GM20000 (cell line): Measurements from ENCODE around the gene STK36.

Source experiments
- DNase-seq: peaks from one replicate; pipeline ENCODE4 v3.0.0; 2012; ENCODE audit warnings: low spot score
- TF ChIP-seq, protein P1 (sequence below): IDR thresholded peaks from 2 replicates; pipeline ENCODE4 v1.5.1; 2012; ENCODE audit warnings: mild to moderate bottlenecking, control low read depth; ENCODE audit errors: extremely low read depth, missing control alignments

The STK36 gene

GRCh38 chr2:218638372-218638771, 33.5 kb upstream of the STK36 start:
- TF ChIP-seq, protein P1, sequence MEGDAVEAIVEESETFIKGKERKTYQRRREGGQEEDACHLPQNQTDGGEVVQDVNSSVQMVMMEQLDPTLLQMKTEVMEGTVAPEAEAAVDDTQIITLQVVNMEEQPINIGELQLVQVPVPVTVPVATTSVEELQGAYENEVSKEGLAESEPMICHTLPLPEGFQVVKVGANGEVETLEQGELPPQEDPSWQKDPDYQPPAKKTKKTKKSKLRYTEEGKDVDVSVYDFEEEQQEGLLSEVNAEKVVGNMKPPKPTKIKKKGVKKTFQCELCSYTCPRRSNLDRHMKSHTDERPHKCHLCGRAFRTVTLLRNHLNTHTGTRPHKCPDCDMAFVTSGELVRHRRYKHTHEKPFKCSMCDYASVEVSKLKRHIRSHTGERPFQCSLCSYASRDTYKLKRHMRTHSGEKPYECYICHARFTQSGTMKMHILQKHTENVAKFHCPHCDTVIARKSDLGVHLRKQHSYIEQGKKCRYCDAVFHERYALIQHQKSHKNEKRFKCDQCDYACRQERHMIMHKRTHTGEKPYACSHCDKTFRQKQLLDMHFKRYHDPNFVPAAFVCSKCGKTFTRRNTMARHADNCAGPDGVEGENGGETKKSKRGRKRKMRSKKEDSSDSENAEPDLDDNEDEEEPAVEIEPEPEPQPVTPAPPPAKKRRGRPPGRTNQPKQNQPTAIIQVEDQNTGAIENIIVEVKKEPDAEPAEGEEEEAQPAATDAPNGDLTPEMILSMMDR: no peak
- DNase-seq: no peak

DNA sequence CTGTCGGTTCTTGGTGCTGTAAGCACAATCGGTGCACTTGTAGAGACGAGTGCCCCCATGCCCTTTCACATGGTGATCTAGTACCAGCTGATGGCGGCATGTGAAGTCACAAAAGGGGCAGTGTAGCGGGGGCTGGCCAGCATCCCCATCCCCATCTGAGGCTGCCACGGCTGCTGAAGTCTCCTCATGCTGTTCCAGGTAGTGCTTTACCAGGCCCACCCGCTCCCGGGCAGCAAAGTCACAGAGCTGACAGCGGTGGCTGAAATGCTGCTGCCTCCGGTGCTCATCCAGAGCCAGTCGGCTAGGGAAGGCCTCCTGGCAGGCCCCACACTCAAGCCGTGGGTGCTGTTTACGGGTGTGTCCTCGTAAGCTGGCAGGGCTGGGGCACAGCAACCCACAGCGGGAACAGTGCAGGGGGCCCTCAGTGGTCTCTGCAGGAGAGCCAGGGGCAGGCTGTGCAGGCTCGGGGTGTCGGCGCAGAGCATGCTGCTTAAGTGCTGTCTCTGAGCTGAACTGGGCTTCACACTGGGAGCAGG, 29.7 kb upstream of the STK36 start:
- DNase-seq: no peak

GRCh38 chr2:218642786-218643185, 29.1 kb upstream of the STK36 start:
- TF ChIP-seq, protein P1: no peak
- DNase-seq: no peak

More for the DNA sequence above, 29.7 kb upstream of the STK36 start:
- TF ChIP-seq, protein P1: no peak

GRCh38 chr2:218643751-218644310, 28.1 kb upstream of the STK36 start:
- TF ChIP-seq, protein P1: no peak
- no peak for DNase-seq

- TF ChIP-seq, protein P1: no peak
- DNase-seq: no peak
These were observed 27.2 kb upstream of the STK36 start for GRCh38 chr2:218644721-218645120.

- TF ChIP-seq, protein P1: no peak
- DNase-seq: no peak
These were observed 26.8 kb upstream of the STK36 start for GRCh38 chr2:218645126-218645525.

GRCh38 chr2:218648088-218648786, 23.6 kb upstream of the STK36 start:
- peak; percentile 66 for DNase-seq

More at GRCh38 chr2:218648088-218648786, 23.6 kb upstream of the STK36 start:
- TF ChIP-seq, protein P1: peak; percentile 82
